ENCODE data around the gene CLPTM1L. TPM values are rescaled to one million over a fixed set of nuclear protein-coding genes. Genes with fewer than 3 reads are reported as not detected.

CLPTM1L gene
- total and polyA plus RNA-seq, 9 of the 15 experiments (the other 6 are each of a cell fraction or from before 2014, with no cell fraction given): 3.5 to 217 (median 177) TPM

- TF ChIP-seq AFF4 (CRISPR knock-in tag; IDR thresholded peaks at IDR 0.05) (no peak), RBM15 (IDR thresholded peaks at IDR 0.05; ENCODE audit: insufficient read depth, low read length) (no peak), ELF4 (CRISPR knock-in tag; IDR thresholded peaks at IDR 0.05) (no peak), NFATC3 (IDR thresholded peaks at IDR 0.05) (no peak), SOX6 (IDR thresholded peaks at IDR 0.05) (peak; percentile 37; the same call in 1 of the 2 replicates), TCF3 (CRISPR knock-in tag; IDR thresholded peaks at IDR 0.05) (no peak), TRIM24 (IDR thresholded peaks at IDR 0.05) (no peak), MAFK (IDR thresholded peaks at IDR 0.05; ENCODE audit: low read length) (no peak), PRDM10 (IDR thresholded peaks at IDR 0.05; ENCODE audit: partially characterized antibody) (peak; percentile 11), HDAC8 (tag; IDR thresholded peaks at IDR 0.05) (no peak), CBFA2T3 (IDR thresholded peaks at IDR 0.05) (peak; percentile 39), CHD2 (IDR thresholded peaks at IDR 0.05; ENCODE audit: low read depth, low read length) (peak; percentile 13; the same call in 1 of the 2 replicates), RBM22 (IDR thresholded peaks at IDR 0.05; ENCODE audit: low read depth, low read length, poor library complexity, severe bottlenecking) (no peak), ZNF766 (CRISPR knock-in tag; conservative IDR thresholded peaks at IDR 0.05) (no peak)
Observed at GRCh38 chr5:1315709-1316587, 29.0 kb downstream of the CLPTM1L start (continued).

All from K562 (cell line).